Nephron progenitor cell (in vitro differentiated cells): Measurements from ENCODE around the gene ELOB.

Source experiments
- DNase-seq: peaks from one replicate; pipeline ENCODE4 v3.0.0; 2021
- H3K27ac Mint-ChIP-seq: 2 replicates; pipeline ENCODE4 v1.8.0; 2021; ENCODE audit warnings: mild to moderate bottlenecking, moderate library complexity, mixed read lengths
- H3K27me3 Mint-ChIP-seq: 2 replicates; pipeline ENCODE4 v1.8.0; 2021; ENCODE audit warnings: mild to moderate bottlenecking, low read depth, mixed read lengths; ENCODE audit not compliant: poor library complexity
- H3K36me3 Mint-ChIP-seq: 2 replicates; pipeline ENCODE4 v1.8.0; 2021; ENCODE audit warnings: low read depth, mixed read lengths
- H3K4me1 Mint-ChIP-seq: 2 replicates; pipeline ENCODE4 v1.8.0; 2021; ENCODE audit warnings: mixed read lengths
- H3K4me3 Mint-ChIP-seq: 2 replicates; pipeline ENCODE4 v1.8.0; 2021; ENCODE audit warnings: mild to moderate bottlenecking, moderate library complexity, mixed read lengths
- H3K9me3 Mint-ChIP-seq: 2 replicates; pipeline ENCODE4 v1.8.0; 2021; ENCODE audit warnings: mild to moderate bottlenecking, moderate library complexity, mixed read lengths
- TF ChIP-seq, protein P1 (sequence below): fragments of 200-600 bp; sonication (generic); IDR thresholded peaks from 2 replicates; pipeline ENCODE4 v1.5.0; 2021; ENCODE audit warnings: antibody characterized with exemption

The ELOB gene

DNA sequence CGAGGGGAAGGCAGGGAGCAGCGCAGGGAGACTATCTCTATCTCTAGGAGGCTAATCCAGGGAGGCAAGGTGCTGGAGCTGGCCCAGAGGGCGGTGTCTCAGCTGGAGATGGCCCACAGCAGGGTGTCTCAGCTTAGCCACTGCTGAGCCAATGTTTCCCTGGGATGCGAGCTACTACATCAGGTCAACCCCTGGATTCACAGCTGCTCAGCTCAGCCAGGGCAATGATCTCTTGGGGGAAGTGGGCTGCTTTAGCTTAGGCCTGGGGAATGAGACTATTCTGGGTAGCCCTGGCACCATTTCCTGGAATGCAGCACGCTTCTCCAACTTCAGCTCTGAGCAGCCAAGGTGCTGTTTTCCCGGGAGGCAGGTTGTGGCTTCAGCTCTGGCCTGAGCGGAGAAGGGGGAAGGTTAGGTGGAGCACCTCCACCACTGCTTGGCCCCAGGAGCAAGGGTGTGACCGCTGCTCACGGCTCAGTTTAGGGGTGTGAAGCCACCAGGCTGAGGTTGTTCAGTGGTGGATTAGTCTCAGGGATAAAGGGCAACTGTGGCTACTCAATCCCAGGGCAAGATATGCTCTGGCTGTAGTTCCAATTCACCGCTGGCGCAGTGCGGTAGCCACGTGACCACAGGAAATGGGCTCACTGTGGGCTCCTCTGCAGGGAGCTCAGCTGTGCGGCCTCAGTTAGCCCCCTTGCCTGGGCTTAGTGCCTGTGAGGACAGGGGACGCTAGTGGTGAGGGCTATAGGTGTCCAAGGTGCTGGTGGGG lies 34.8 kb upstream of the ELOB start:
- TF ChIP-seq, protein P1, sequence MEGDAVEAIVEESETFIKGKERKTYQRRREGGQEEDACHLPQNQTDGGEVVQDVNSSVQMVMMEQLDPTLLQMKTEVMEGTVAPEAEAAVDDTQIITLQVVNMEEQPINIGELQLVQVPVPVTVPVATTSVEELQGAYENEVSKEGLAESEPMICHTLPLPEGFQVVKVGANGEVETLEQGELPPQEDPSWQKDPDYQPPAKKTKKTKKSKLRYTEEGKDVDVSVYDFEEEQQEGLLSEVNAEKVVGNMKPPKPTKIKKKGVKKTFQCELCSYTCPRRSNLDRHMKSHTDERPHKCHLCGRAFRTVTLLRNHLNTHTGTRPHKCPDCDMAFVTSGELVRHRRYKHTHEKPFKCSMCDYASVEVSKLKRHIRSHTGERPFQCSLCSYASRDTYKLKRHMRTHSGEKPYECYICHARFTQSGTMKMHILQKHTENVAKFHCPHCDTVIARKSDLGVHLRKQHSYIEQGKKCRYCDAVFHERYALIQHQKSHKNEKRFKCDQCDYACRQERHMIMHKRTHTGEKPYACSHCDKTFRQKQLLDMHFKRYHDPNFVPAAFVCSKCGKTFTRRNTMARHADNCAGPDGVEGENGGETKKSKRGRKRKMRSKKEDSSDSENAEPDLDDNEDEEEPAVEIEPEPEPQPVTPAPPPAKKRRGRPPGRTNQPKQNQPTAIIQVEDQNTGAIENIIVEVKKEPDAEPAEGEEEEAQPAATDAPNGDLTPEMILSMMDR: no peak
- no peak overlapping the region for H3K4me3 Mint-ChIP-seq
- peaks cover 6% of the 10 kb centered on the region for H3K4me1 Mint-ChIP-seq
- no peaks in the 10 kb centered on the region for H3K36me3 Mint-ChIP-seq
- H3K27ac Mint-ChIP-seq: no peak overlapping the region
- peaks cover 21% of the 10 kb centered on the region for H3K9me3 Mint-ChIP-seq
- H3K27me3 Mint-ChIP-seq: peaks cover 67% of the 10 kb centered on the region
- DNase-seq: no peak

DNA sequence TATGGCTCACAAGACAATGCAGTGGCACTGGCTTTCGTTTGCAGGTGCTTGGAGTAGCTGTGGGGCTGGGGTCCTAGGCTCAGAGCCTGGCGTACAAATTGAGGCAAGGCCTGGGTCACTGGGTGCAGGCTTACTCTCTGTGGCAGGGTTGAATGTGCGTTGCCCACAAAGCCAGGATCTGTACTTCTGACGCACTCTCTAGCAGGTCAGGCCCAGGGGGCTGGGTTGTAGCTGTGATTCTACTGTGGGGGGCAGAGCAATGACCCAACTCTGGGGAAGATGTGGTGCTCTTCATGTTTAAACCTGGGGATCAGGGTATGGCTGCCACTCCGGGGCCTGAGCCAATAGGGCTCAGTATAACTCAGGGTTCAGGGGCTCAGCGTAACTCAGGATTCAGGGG lies 33.6 kb upstream of the ELOB start:
- TF ChIP-seq, protein P1: no peak
- no peak overlapping the region for H3K4me3 Mint-ChIP-seq
- no peak for DNase-seq
- H3K36me3 Mint-ChIP-seq: no peaks in the 10 kb centered on the region
- H3K27ac Mint-ChIP-seq: no peak overlapping the region
- peaks cover 4% of the 10 kb centered on the region for H3K4me1 Mint-ChIP-seq
- peaks cover 73% of the 10 kb centered on the region for H3K27me3 Mint-ChIP-seq
- peaks cover 25% of the 10 kb centered on the region for H3K9me3 Mint-ChIP-seq

DNA sequence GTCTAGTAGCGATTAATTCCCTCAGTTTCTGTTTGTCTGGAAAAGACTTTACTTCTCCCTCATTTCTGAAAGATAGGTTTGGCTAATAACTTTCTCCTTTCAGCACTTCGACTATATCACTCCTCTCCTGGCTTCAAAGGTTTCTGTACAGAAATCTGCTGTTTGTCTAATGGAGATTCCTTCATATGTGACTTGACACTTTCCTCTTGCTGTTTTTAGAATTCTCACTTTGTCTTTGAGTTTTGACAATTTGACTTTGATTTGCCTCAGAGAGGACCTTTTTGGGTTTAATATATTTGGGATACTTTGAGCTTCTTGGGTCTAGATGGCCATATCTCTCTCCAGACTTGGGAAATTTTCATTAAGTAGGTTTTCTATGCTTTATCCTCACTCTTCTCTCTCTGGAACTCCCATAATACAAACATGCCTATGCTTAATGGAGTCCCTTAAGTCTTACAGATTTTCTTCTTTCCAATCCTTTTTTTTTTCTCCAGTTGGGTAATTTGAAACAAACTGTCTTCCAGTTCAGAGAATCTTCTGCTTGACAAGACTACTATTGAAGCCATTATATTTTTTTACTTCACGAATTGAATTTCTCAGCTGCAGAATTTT lies 32.2 kb upstream of the ELOB start:
- peaks cover 37% of the 10 kb centered on the region for H3K9me3 Mint-ChIP-seq
- no peak overlapping the region for H3K4me3 Mint-ChIP-seq
- H3K36me3 Mint-ChIP-seq: no peaks in the 10 kb centered on the region
- DNase-seq: no peak
- TF ChIP-seq, protein P1: no peak
- H3K27ac Mint-ChIP-seq: no peak overlapping the region
- H3K4me1 Mint-ChIP-seq: no peaks in the 10 kb centered on the region
- peaks cover 76% of the 10 kb centered on the region for H3K27me3 Mint-ChIP-seq

GRCh38 chr16:2808181-2808580 lies 31.1 kb upstream of the ELOB start:
- Mint-ChIP-seq H3K27ac (no peak overlapping the region), H3K27me3 (peaks cover 74% of the 10 kb centered on the region), H3K4me1 (no peaks in the 10 kb centered on the region), H3K4me3 (no peak overlapping the region), H3K9me3 (peaks cover 48% of the 10 kb centered on the region), H3K36me3 (no peaks in the 10 kb centered on the region)
- no peak for DNase-seq
- TF ChIP-seq, protein P1: no peak

DNA sequence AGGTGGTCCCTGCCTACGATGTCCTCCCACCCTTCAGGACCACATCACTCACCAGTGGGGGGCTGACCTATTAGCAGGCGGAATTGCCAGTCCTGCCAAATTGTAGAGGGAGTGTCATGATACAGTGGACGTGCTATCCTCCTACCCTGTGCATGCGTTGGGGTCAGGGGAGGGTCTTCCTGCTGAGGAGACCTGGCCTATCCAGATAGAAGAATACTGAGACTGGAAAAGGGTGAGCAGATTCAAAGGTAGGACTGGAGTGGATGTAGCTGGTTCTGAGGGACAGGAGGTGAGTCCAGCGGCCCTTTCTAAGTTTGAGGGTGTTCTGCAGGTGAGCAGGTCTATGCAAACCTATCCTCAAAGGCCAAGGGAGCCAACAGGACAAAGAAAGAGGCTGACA lies 29.2 kb upstream of the ELOB start:
- H3K9me3 Mint-ChIP-seq: peaks cover 54% of the 10 kb centered on the region
- H3K27me3 Mint-ChIP-seq: peaks cover 60% of the 10 kb centered on the region
- no peaks in the 10 kb centered on the region for H3K4me1 Mint-ChIP-seq
- H3K4me3 Mint-ChIP-seq: no peak overlapping the region
- DNase-seq: no peak
- TF ChIP-seq, protein P1: no peak
- H3K27ac Mint-ChIP-seq: no peak overlapping the region
- no peaks in the 10 kb centered on the region for H3K36me3 Mint-ChIP-seq

- H3K27me3 Mint-ChIP-seq: peaks cover 51% of the 10 kb centered on the region
- no peak for DNase-seq
- no peak overlapping the region for H3K27ac Mint-ChIP-seq
- no peak overlapping the region for H3K4me3 Mint-ChIP-seq
- TF ChIP-seq, protein P1: no peak
- H3K36me3 Mint-ChIP-seq: no peaks in the 10 kb centered on the region
- H3K9me3 Mint-ChIP-seq: peaks cover 54% of the 10 kb centered on the region
- no peaks in the 10 kb centered on the region for H3K4me1 Mint-ChIP-seq
These were observed 27.6 kb upstream of the ELOB start for GRCh38 chr16:2804728-2805127.
